ENCODE data around the gene NHEJ1. TPM values are rescaled to one million over a fixed set of nuclear protein-coding genes. Genes with fewer than 3 reads are reported as not detected.

NHEJ1 gene
- total and polyA plus RNA-seq, 4 donors = 8.4 to 21.1 (median 12.5) TPM

DNA sequence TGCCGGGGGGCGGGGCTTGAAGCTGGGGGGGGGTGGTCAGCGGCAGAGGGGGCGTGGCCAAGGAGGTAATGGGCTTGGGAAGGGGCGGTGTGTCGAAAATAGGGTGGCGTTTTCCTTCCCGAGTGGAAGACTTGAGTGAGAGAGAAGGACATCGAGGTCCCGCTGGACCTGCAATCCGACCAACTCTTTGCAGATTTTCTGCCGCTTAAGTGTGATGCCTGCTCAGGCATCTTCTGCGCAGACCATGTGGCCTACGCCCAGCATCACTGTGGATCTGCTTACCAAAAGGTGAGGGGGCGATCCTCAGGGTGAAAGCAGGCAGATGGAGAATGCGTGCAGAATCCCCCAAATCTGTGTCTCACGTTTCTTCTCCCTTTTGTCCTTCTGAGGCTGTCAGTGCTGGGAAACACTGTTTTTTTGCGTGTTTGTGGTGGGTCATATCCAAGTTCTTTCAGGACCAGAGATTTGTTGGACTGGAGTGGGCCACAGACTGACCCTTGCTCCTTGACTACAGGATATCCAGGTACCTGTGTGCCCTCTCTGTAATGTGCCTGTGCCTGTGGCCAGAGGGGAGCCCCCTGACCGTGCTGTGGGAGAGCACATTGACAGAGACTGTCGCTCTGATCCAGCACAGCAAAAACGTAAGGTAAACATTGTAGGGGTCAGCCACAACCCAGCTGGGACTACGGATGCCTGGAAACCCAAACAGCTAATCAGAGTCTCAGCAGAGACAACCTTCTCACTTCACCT, 46.7 kb upstream of the NHEJ1 start:
- no peaks in the 10 kb centered on the region for H3K9me3 ChIP-seq (ENCODE audit: control insufficient read depth in 4 of 4, insufficient read depth in 3 of 4, low read length in 3 of 4)
- H3K9ac ChIP-seq (ENCODE audit: insufficient read depth in 1 of 2, low read length in 2 of 2) = peak overlapping the region; percentile 28 to 82
- H3K4me3 ChIP-seq = peak overlapping the region; percentile 64
- no peaks in the 10 kb centered on the region for H3K27me3 ChIP-seq (ENCODE audit: control insufficient read depth in 3 of 3, insufficient read depth in 3 of 3, low read length in 2 of 3)
- H3K27ac ChIP-seq (ENCODE audit: low read depth in 1 of 2, low read length in 1 of 2) = peak overlapping the region; percentile 79 to 93
- TF ChIP-seq, protein P1, sequence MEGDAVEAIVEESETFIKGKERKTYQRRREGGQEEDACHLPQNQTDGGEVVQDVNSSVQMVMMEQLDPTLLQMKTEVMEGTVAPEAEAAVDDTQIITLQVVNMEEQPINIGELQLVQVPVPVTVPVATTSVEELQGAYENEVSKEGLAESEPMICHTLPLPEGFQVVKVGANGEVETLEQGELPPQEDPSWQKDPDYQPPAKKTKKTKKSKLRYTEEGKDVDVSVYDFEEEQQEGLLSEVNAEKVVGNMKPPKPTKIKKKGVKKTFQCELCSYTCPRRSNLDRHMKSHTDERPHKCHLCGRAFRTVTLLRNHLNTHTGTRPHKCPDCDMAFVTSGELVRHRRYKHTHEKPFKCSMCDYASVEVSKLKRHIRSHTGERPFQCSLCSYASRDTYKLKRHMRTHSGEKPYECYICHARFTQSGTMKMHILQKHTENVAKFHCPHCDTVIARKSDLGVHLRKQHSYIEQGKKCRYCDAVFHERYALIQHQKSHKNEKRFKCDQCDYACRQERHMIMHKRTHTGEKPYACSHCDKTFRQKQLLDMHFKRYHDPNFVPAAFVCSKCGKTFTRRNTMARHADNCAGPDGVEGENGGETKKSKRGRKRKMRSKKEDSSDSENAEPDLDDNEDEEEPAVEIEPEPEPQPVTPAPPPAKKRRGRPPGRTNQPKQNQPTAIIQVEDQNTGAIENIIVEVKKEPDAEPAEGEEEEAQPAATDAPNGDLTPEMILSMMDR (IDR thresholded peaks at IDR 0.05; ENCODE audit: control extremely low read depth, extremely low read depth) = no peak
- ATAC-seq (ENCODE audit: insufficient read depth, low FRiP score) (peak; percentile 1), DNase-seq (peak in 2 of 3 donors; percentile 28 to 36)
- peaks cover 4 to 22% (median 16%) of the 10 kb centered on the region in 4 donors for H3K36me3 ChIP-seq (ENCODE audit: control insufficient read depth in 4 of 4, insufficient read depth in 4 of 4, low read length in 4 of 4)
- H3K4me1 ChIP-seq (ENCODE audit: control insufficient read depth in 5 of 5, insufficient read depth in 5 of 5, low read length in 5 of 5) = peaks cover 0 to 22% (median 12%) of the 10 kb centered on the region in 5 donors
- WGBS, 2 donors = 14 to 20% methylated on average over 22 of the region's 22 CpGs

DNA sequence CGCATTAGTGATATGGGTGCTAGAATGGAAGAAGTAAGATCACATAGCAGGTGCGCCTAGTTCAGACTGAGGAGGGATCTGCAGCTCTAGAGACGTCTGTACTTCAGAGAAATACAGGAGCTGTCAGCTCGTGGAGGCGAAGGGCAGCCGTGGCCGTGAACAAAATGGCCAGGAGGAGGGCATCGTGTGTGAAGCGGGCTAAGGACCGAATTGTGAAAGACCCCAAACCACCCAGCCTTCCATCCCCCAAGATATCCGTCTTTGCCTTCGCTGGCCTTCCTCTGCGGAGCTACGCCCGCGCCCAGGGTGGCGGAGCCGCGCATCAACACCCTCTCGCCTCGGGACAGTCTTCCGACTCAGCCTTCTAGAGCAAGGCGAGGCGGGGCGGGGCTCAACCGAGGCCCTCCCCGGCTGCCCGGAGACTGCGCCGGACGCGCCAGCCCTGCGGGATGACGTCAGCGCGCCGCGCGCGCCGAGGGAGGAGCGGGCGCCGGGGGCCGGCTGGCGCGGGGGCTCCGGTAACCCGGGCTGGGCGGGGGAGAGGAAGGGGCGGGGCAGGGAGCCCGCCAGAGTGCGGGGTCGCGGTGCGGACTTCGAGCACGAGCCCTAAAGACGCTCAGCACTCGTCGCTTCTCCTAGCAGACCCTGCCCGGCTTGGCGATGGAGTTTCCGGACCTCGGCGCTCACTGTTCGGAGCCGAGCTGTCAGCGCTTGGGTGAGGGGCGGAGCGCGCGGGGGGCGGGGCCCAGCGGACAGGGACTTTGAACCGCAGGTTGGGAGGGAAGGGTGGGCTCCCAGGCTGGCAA, 45.9 kb upstream of the NHEJ1 start, which contains the start of gene ZFAND2B:
Gene ZFAND2B, plus strand, starts transcription at position 455 of the 806 bp plus-strand sequence. Its CDS starts 206 bp downstream, at position 661.
- ATAC-seq (ENCODE audit: insufficient read depth, low FRiP score) (peak; percentile 99), DNase-seq (peak; percentile 96 to 98 (median 96))
- no peaks in the 10 kb centered on the region for H3K27me3 ChIP-seq (ENCODE audit: control insufficient read depth in 3 of 3, insufficient read depth in 3 of 3, low read length in 2 of 3)
- peak within 1 kb of the TSS; percentile 95 to 97 for H3K9ac ChIP-seq (ENCODE audit: insufficient read depth in 1 of 2, low read length in 2 of 2)
- TF ChIP-seq, protein P1 (IDR thresholded peaks at IDR 0.05; ENCODE audit: control extremely low read depth, extremely low read depth) = no peak
- peak within 1 kb of the TSS; percentile 64 for H3K4me3 ChIP-seq
- H3K36me3 ChIP-seq (ENCODE audit: control insufficient read depth in 4 of 4, insufficient read depth in 4 of 4, low read length in 4 of 4) = peaks cover 4 to 18% (median 15%) of the 10 kb centered on the region in 4 donors
- 0% methylated on average over 49 to 76 of the region's 76 CpGs for WGBS, 2 donors
- H3K4me1 ChIP-seq (ENCODE audit: control insufficient read depth in 5 of 5, insufficient read depth in 5 of 5, low read length in 5 of 5) = peaks cover 0 to 22% (median 12%) of the 10 kb centered on the region in 5 donors
- H3K9me3 ChIP-seq (ENCODE audit: control insufficient read depth in 4 of 4, insufficient read depth in 3 of 4, low read length in 3 of 4) = no peaks in the 10 kb centered on the region
- H3K27ac ChIP-seq (ENCODE audit: low read depth in 1 of 2, low read length in 1 of 2) = peak within 1 kb of the TSS; percentile 79 to 93

DNA sequence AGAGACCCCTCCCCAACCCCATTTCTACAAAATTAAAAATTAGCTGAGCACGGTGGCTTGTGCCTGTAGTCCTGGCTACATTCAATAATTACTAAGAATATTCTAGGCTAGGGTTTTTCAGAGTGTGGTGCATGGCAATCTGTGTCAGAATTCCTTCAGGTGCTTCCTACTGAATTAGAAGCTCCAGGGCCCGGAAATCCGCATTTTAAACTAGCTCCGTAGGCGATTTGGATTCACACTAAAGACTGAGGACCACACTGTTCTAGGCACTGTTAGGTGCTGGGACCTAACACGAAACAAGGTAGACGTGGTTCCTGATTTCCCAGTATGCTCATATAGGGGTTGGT, 45.3 kb upstream of the NHEJ1 start:
- H3K4me3 ChIP-seq = peak overlapping the region; percentile 44
- no peaks in the 10 kb centered on the region for H3K27me3 ChIP-seq (ENCODE audit: control insufficient read depth in 3 of 3, insufficient read depth in 3 of 3, low read length in 2 of 3)
- DNase-seq (no peak), ATAC-seq (ENCODE audit: insufficient read depth, low FRiP score) (no peak)
- H3K36me3 ChIP-seq (ENCODE audit: control insufficient read depth in 4 of 4, insufficient read depth in 4 of 4, low read length in 4 of 4) = peaks cover 4 to 15% (median 15%) of the 10 kb centered on the region in 4 donors
- peak overlapping the region; percentile 95 to 97 for H3K9ac ChIP-seq (ENCODE audit: insufficient read depth in 1 of 2, low read length in 2 of 2)
- no peaks in the 10 kb centered on the region for H3K9me3 ChIP-seq (ENCODE audit: control insufficient read depth in 4 of 4, insufficient read depth in 3 of 4, low read length in 3 of 4)
- H3K27ac ChIP-seq (ENCODE audit: low read depth in 1 of 2, low read length in 1 of 2) = peak overlapping the region; percentile 79 to 93
- TF ChIP-seq, protein P1 (IDR thresholded peaks at IDR 0.05; ENCODE audit: control extremely low read depth, extremely low read depth) = no peak
- peaks cover 0 to 22% (median 12%) of the 10 kb centered on the region in 5 donors for H3K4me1 ChIP-seq (ENCODE audit: control insufficient read depth in 5 of 5, insufficient read depth in 5 of 5, low read length in 5 of 5)
- WGBS, 2 donors = 15 to 20% methylated on average over 7 of the region's 7 CpGs

Data from lung (tissue), 12 donors.